Measurements from ENCODE around the gene CPVL. TPM values are rescaled to one million over a fixed set of nuclear protein-coding genes. Genes with fewer than 3 reads are reported as not detected.

The CPVL gene
- total RNA-seq, 2 donors from 2014 or later: 4.7 to 48.3 TPM

- no peaks in the 10 kb centered on the region for H3K4me1 ChIP-seq (replicated peaks)
- intact Hi-C loops (cut with DNase I): no loop called here
- 62% methylated on average over 4 of the region's 4 CpGs for WGBS
- no peaks in the 10 kb centered on the region for H3K27me3 ChIP-seq (replicated peaks; ENCODE audit: insufficient read depth)
- H3K36me3 ChIP-seq: no peaks in the 10 kb centered on the region
- H3K27ac ChIP-seq: no peak overlapping the region
- TF ChIP-seq POLR2A (IDR thresholded peaks at IDR 0.05) (no peak), CTCF (IDR thresholded peaks at IDR 0.05) (no peak), POLR2AphosphoS5 (IDR thresholded peaks at IDR 0.05) (no peak)
- no peak for DNase-seq (ENCODE audit: low spot score)
- no peak overlapping the region for H3K4me3 ChIP-seq
- no peaks in the 10 kb centered on the region for H3K9me3 ChIP-seq
Observed at GRCh38 chr7:29112721-29113120, 33.6 kb downstream of the CPVL start.

- 53% methylated on average over 2 of the region's 2 CpGs for WGBS
- Histone ChIP-seq H3K9me3 (no peaks in the 10 kb centered on the region), H3K27me3 (replicated peaks; ENCODE audit: insufficient read depth) (no peaks in the 10 kb centered on the region), H3K27ac (no peak overlapping the region), H3K36me3 (no peaks in the 10 kb centered on the region), H3K4me3 (no peak overlapping the region), H3K4me1 (replicated peaks) (no peaks in the 10 kb centered on the region)
- intact Hi-C loops (cut with DNase I): loop anchor here (5.0 kb wide), 1 partner anchor 297 kb away; no protein-coding TSS in a partner anchor
- no peak for DNase-seq (ENCODE audit: low spot score)
- no peak for TF ChIP-seq CTCF (IDR thresholded peaks at IDR 0.05)
- no peak for TF ChIP-seq POLR2A (IDR thresholded peaks at IDR 0.05)
- TF ChIP-seq POLR2AphosphoS5 (IDR thresholded peaks at IDR 0.05): no peak
Observed at GRCh38 chr7:29109899-29110298, 36.4 kb downstream of the CPVL start.

GRCh38 chr7:29109358-29109757 is 37.0 kb downstream of the CPVL start:
- no peaks in the 10 kb centered on the region for H3K36me3 ChIP-seq
- no peaks in the 10 kb centered on the region for H3K4me1 ChIP-seq (replicated peaks)
- H3K9me3 ChIP-seq: no peaks in the 10 kb centered on the region
- TF ChIP-seq POLR2A (IDR thresholded peaks at IDR 0.05) (no peak), CTCF (IDR thresholded peaks at IDR 0.05) (no peak), POLR2AphosphoS5 (IDR thresholded peaks at IDR 0.05) (no peak)
- intact Hi-C loops (cut with DNase I): loop anchor here (5.0 kb wide), 1 partner anchor 298 kb away; no protein-coding TSS in a partner anchor
- no peak overlapping the region for H3K27ac ChIP-seq
- 19% methylated on average over 3 of the region's 3 CpGs for WGBS
- no peak overlapping the region for H3K4me3 ChIP-seq
- H3K27me3 ChIP-seq (replicated peaks; ENCODE audit: insufficient read depth): no peaks in the 10 kb centered on the region
- DNase-seq (ENCODE audit: low spot score): no peak

- Histone ChIP-seq H3K4me3 (no peak overlapping the region), H3K27me3 (replicated peaks; ENCODE audit: insufficient read depth) (no peaks in the 10 kb centered on the region), H3K27ac (no peak overlapping the region), H3K4me1 (replicated peaks) (no peaks in the 10 kb centered on the region), H3K9me3 (no peaks in the 10 kb centered on the region), H3K36me3 (no peaks in the 10 kb centered on the region)
- DNase-seq (ENCODE audit: low spot score): no peak
- WGBS: 97% methylated on average over 2 of the region's 2 CpGs
- intact Hi-C loops (cut with DNase I): loop anchor here (5.0 kb wide), 1 partner anchor 300 kb away; no protein-coding TSS in a partner anchor
- no peak for TF ChIP-seq POLR2AphosphoS5 (IDR thresholded peaks at IDR 0.05)
- TF ChIP-seq POLR2A (IDR thresholded peaks at IDR 0.05): no peak
- no peak for TF ChIP-seq CTCF (IDR thresholded peaks at IDR 0.05)
Observed at GRCh38 chr7:29107056-29107455, 39.3 kb downstream of the CPVL start.

- 55% methylated on average over 3 of the region's 3 CpGs for WGBS
- no peaks in the 10 kb centered on the region for H3K36me3 ChIP-seq
- no peaks in the 10 kb centered on the region for H3K27me3 ChIP-seq (replicated peaks; ENCODE audit: insufficient read depth)
- no peak overlapping the region for H3K4me3 ChIP-seq
- no peaks in the 10 kb centered on the region for H3K4me1 ChIP-seq (replicated peaks)
- intact Hi-C loops (cut with DNase I): loop anchor here (5.0 kb wide), 1 partner anchor 301 kb away; no protein-coding TSS in a partner anchor
- DNase-seq (ENCODE audit: low spot score): no peak
- no peaks in the 10 kb centered on the region for H3K9me3 ChIP-seq
- no peak for TF ChIP-seq CTCF (IDR thresholded peaks at IDR 0.05)
- no peak for TF ChIP-seq POLR2AphosphoS5 (IDR thresholded peaks at IDR 0.05)
- TF ChIP-seq POLR2A (IDR thresholded peaks at IDR 0.05): no peak
- H3K27ac ChIP-seq: no peak overlapping the region
Observed at GRCh38 chr7:29106669-29106988, 39.7 kb downstream of the CPVL start.

All from prostate gland (tissue), 2 donors.